Breast epithelium (tissue), 4 donors: Measurements from ENCODE around the gene PDCD1LG2. TPM values are rescaled to one million over a fixed set of nuclear protein-coding genes. Genes with fewer than 3 reads are reported as not detected.

Experiments used
- DNase-seq, 2 donors: peaks; one replicate each; pipeline ENCODE4 v3.0.0-alpha.2; 2019; ENCODE audit warnings: low spot score in 2 of 2
- H3K27ac ChIP-seq, 2 donors: fragments of 200-600 bp; sonication (generic) in 1 of 2; one replicate each; pipeline ENCODE4 v1.5.1; 2016 to 2019; ENCODE audit warnings: mild to moderate bottlenecking in 1 of 2
- H3K27me3 ChIP-seq, 2 donors: fragments of 200-600 bp; sonication (generic) in 1 of 2; one replicate each; pipeline versions ENCODE4 v1.5.1 to v1.6.0; 2017 to 2019; ENCODE audit warnings: control low read depth in 1 of 2, mild to moderate bottlenecking in 1 of 2
- H3K36me3 ChIP-seq: fragments of 200-600 bp; one replicate; pipeline ENCODE4 v1.5.1; 2019
- H3K4me1 ChIP-seq, 2 donors: fragments of 200-600 bp; sonication (generic); one replicate each; pipeline ENCODE4 v1.5.1; 2016 to 2019; ENCODE audit warnings: control low read depth in 1 of 2
- H3K4me3 ChIP-seq, 3 donors: fragments of 200-600 bp; sonication (generic); 1 replicate in 2 of 3; 2 replicates in 1 of 3; pipeline ENCODE4 v1.5.1; 2016 to 2019; ENCODE audit warnings: mild to moderate bottlenecking in 3 of 3, moderate library complexity in 2 of 3
- H3K9me3 ChIP-seq, 2 donors: fragments of 200-600 bp; sonication (generic) in 1 of 2; one replicate each; pipeline ENCODE4 v1.5.1; 2016 to 2019; ENCODE audit warnings: control low read depth in 1 of 2
- POLR2A ChIP-seq: fragments of 450-650 bp; IDR thresholded peaks from one replicate; pipeline ENCODE4 v1.6.1; 2016; ENCODE audit warnings: antibody characterized with exemption, mild to moderate bottlenecking, moderate library complexity
- POLR2AphosphoS5 ChIP-seq, 3 donors: sonication (generic); formaldehyde crosslinking; IDR thresholded peaks; one replicate each; pipeline ENCODE4 v1.6.1; 2017; ENCODE audit warnings: antibody characterized with exemption in 3 of 3
- intact Hi-C: fragments of 100-400 bp; cut with DNase I; formaldehyde crosslinking; loops from one replicate; pipeline ENCODE4 v1.15.1; 2023; ENCODE audit warnings: low total_unique reads
- total RNA-seq, 3 donors: library from RNA; depleted of rRNA; stranded (reverse); fragments of >200 nt; gene quantifications; one replicate each; pipeline ENCODE4 v1.1.0, GENCODE V29; 2016
- TF ChIP-seq, protein P1 (sequence below), 3 donors: fragments of 450-650 bp; IDR thresholded peaks; one replicate each; pipeline ENCODE4 v1.5.1; 2016 to 2017; ENCODE audit warnings: antibody characterized with exemption in 3 of 3, mild to moderate bottlenecking in 3 of 3, moderate library complexity in 3 of 3

The PDCD1LG2 gene
- total RNA-seq, 3 donors from 2014 or later = 1.6 to 8.0 (median 3.3) TPM

DNA sequence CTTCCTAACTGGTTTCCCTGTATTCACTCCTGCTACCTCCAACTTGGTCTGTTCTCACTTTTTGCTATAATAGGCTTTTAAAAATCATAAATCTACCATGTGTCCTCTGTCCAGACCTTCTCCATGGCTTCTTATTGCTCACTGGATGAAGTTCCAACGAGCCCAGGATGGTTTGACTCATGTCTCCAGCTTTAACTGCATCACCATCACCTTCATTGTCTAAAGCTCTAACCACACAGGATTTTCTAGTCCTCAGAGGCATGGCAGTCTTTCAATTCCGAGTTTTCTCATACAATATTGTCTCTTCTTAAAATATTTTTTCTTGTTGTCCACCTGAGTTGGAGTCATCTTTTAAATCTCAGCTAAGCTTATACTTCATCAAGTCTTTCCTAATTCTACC, 49.3 kb downstream of the PDCD1LG2 start:
- DNase-seq = no peak

DNA sequence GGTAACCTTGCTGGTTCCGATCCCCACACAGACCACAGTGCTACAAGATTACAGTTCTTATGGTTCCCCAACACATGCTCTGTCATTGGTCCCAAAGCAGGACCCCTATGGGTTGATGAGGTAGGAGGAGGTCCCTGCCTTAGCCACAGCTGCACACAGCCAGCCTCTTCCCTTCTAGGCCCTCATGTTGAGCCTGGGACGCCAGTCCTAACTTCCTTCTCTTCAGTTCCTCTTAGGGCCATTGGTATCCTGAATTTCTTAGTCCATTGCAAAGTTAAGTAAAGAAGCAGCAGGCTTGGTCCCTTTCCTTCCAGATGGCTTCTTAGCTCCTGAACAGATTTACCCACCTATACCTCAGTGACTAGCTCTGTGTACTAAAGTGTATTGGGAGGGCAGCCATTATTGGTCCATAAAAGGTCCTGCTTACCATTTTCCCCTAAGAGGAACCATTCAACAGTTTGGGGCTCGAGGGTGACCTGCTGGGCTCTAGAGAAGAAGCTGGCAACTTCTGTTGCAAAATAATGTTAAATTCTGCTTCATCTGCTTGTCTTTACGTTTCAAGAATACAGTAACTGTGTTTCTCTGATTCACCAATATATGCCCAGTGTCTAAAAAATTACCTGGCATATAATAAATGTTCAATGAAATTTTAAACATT, 50.2 kb downstream of the PDCD1LG2 start:
- DNase-seq = no peak
- no peak overlapping the region for H3K27ac ChIP-seq
- H3K4me1 ChIP-seq = no peaks in the 10 kb centered on the region
- no peaks in the 10 kb centered on the region for H3K36me3 ChIP-seq
- intact Hi-C loops = no loop called here
- TF ChIP-seq POLR2A (no peak), POLR2AphosphoS5 (IDR thresholded peaks at IDR 0.05) (no peak)
- TF ChIP-seq, protein P1, sequence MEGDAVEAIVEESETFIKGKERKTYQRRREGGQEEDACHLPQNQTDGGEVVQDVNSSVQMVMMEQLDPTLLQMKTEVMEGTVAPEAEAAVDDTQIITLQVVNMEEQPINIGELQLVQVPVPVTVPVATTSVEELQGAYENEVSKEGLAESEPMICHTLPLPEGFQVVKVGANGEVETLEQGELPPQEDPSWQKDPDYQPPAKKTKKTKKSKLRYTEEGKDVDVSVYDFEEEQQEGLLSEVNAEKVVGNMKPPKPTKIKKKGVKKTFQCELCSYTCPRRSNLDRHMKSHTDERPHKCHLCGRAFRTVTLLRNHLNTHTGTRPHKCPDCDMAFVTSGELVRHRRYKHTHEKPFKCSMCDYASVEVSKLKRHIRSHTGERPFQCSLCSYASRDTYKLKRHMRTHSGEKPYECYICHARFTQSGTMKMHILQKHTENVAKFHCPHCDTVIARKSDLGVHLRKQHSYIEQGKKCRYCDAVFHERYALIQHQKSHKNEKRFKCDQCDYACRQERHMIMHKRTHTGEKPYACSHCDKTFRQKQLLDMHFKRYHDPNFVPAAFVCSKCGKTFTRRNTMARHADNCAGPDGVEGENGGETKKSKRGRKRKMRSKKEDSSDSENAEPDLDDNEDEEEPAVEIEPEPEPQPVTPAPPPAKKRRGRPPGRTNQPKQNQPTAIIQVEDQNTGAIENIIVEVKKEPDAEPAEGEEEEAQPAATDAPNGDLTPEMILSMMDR (IDR thresholded peaks at IDR 0.05) = no peak
- H3K4me3 ChIP-seq = no peak overlapping the region
- no peaks in the 10 kb centered on the region for H3K27me3 ChIP-seq
- H3K9me3 ChIP-seq = no peaks in the 10 kb centered on the region

More for the DNA sequence above, 49.3 kb downstream of the PDCD1LG2 start:
- Histone ChIP-seq H3K36me3 (no peaks in the 10 kb centered on the region), H3K27me3 (no peaks in the 10 kb centered on the region), H3K9me3 (no peaks in the 10 kb centered on the region), H3K27ac (no peak overlapping the region), H3K4me1 (no peaks in the 10 kb centered on the region), H3K4me3 (no peak overlapping the region)
- TF ChIP-seq POLR2AphosphoS5 (IDR thresholded peaks at IDR 0.05) (no peak), POLR2A (no peak)
- TF ChIP-seq, protein P1 (IDR thresholded peaks at IDR 0.05) = no peak
- intact Hi-C loops = loop anchor here (5.0 kb wide), 1 partner anchor 107 kb away; the partner anchor contains the start of gene CD274

DNA sequence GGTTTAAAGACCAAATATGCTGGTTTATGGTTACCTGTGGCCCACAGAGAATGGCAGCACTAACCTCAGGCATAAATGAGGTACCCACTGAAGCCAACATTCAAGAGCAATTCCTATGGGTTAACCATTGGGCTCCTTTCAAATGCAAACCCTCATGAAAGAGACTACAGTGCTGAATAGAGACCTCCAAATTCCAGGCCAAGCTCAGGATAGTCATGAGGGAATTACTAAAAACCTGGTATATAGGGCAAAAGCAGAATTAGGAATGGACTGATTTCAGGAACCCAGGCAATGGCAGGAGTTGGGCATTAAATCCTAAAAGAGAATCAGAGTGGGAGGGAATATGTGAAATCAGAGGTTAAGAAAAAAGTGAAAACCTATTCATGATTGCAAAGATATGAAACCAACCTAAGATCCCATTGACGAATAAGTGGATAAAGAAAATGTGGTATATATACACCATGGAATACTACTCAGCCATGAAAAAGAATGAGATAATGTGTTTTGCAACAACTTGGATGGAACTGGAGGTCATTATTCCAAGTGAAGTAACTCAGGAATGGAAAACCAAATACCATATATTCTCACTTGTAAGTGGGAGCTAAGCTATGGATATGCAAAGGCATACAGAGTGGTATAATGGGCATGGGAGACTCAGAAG, 51.6 kb downstream of the PDCD1LG2 start:
- peak overlapping the region in 1 of 2 donors; percentile 46 for H3K27ac ChIP-seq
- H3K4me1 ChIP-seq = no peaks in the 10 kb centered on the region
- TF ChIP-seq POLR2AphosphoS5 (IDR thresholded peaks at IDR 0.05) (no peak), POLR2A (no peak)
- TF ChIP-seq, protein P1 (IDR thresholded peaks at IDR 0.05) = no peak
- intact Hi-C loops = no loop called here
- no peak for DNase-seq
- H3K4me3 ChIP-seq = no peak overlapping the region
- no peaks in the 10 kb centered on the region for H3K36me3 ChIP-seq
- H3K27me3 ChIP-seq = no peaks in the 10 kb centered on the region
- H3K9me3 ChIP-seq = no peaks in the 10 kb centered on the region

DNA sequence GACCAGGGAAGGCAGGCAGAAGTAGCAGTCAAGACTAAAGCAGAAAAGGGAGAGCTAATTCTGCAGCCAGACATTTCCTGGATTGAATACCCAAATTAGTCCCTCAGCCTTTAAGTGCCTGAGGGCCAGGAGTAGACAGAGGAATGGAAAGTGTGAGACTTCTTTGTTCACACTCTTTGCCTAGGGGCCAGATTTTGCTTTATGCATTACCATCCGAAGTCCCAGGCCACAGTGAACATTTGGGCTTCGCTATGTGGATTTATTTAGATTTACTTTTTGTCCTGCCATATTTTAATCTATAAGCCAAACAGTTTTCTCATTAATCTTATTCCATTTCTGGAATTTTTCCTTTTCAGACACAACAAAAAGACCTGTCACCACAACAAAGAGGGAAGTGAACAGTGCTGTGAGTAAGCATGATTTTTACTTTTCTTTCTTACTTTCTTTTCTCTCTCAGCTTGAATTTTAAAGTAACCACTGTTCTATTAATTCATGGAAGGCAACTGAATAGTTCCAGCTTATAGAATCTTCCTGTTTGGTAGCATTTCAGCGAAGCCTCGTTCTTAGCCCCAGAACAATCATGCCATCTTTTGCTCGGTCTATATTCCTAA, 52.6 kb downstream of the PDCD1LG2 start:
- no peaks in the 10 kb centered on the region for H3K36me3 ChIP-seq
- no peaks in the 10 kb centered on the region for H3K27me3 ChIP-seq
- H3K9me3 ChIP-seq = no peaks in the 10 kb centered on the region
- intact Hi-C loops = no loop called here
- H3K4me3 ChIP-seq = no peak overlapping the region
- H3K4me1 ChIP-seq = no peaks in the 10 kb centered on the region
- peak overlapping the region; percentile 23 to 46 for H3K27ac ChIP-seq
- DNase-seq = no peak
- TF ChIP-seq, protein P1 (IDR thresholded peaks at IDR 0.05) = no peak
- TF ChIP-seq POLR2AphosphoS5 (IDR thresholded peaks at IDR 0.05) (no peak), POLR2A (no peak)

DNA sequence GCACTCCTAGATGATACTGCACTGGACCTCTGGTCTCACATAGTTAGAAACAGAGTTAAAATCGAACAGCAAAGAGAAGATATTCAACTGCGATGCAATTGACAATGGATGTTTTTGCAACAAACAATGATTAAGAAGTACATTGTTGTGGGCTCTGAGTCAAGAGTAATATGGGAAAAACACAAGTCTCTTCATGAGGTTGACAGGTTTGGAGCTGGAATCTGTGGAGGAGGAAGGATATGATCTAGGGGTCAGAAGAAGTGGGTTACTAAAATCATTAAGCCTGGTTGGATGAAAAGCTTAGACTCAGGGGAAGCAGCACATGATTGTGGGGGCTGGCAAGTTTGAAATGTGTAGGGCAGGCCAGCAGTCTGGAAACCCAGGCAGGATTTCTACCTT, 53.1 kb downstream of the PDCD1LG2 start:
- intact Hi-C loops = no loop called here
- Histone ChIP-seq H3K4me3 (no peak overlapping the region), H3K36me3 (no peaks in the 10 kb centered on the region), H3K27me3 (no peaks in the 10 kb centered on the region), H3K9me3 (no peaks in the 10 kb centered on the region), H3K27ac (peak overlapping the region in 1 of 2 donors; percentile 31), H3K4me1 (no peaks in the 10 kb centered on the region)
- DNase-seq = no peak
- no peak for TF ChIP-seq POLR2A
- no peak for TF ChIP-seq POLR2AphosphoS5 (IDR thresholded peaks at IDR 0.05)
- TF ChIP-seq, protein P1 (IDR thresholded peaks at IDR 0.05) = no peak
